K562 (cell line): Measurements from ENCODE around the gene MYRIP. TPM values are rescaled to one million over a fixed set of nuclear protein-coding genes. Genes with fewer than 3 reads are reported as not detected.
A peak's percentile ranks its signal among the peaks of the same experiment; 100 is the strongest.

Source experiments
- ATAC-seq: fragments of 200-7000 bp; cut with Tn5 transposase; 3 replicates; pipeline ENCODE4 v1.9.1; 2020; ENCODE audit warnings: moderate library complexity
- BruUV-seq: library from RNA; stranded (reverse); fragments of 400-500 nt; replicated peaks from 2 replicates; lab custom pipeline; 2021; lab: Mats Ljungman, UMichigan
- CTCF ChIA-PET: fragments of 300-600 bp; formaldehyde crosslinking; extraction: SDS; loops from one replicate; lab custom pipeline; 2021; ENCODE audit warnings: low intra/inter-chr PET ratio; lab: Yijun Ruan, JAX
- POLR2A ChIA-PET: fragments of 300-600, 350-650 bp; sonication (Branson Sonifier 250); formaldehyde crosslinking; extraction: SDS; loops from one replicate; lab custom pipeline; 2021; ENCODE audit warnings: antibody characterized with exemption, inconsistent platforms; lab: Yijun Ruan, JAX
- DNase-seq, 4 experiments: peaks; one replicate each; pipeline versions ENCODE4 v3.0.0 to v3.0.0-alpha.2; 2011 to 2018; ENCODE audit warnings: low spot score in 3 of 4, mixed read lengths in 3 of 4; ENCODE audit errors: extremely low read depth in 1 of 4
- FAIRE-seq: peaks from 2 replicates; lab custom pipeline; 2011; peaks lifted over from hg19 to GRCh38; lab: Jason Lieb, UNC
- H2AFZ ChIP-seq: 2 replicates; pipeline ENCODE4 v1.6.0; 2011; ENCODE audit warnings: low read depth, low read length, control low read depth, inconsistent platforms
- H3K27ac ChIP-seq: fragments of 200-600 bp; 3 replicates; pipeline ENCODE4 v1.8.0; 2011; ENCODE audit warnings: low read depth, mild to moderate bottlenecking, control low read depth, inconsistent platforms, low read length, moderate library complexity, mixed read lengths; ENCODE audit errors: extremely low read depth
- H3K27me3 ChIP-seq, 2 experiments: fragments of 300-600 bp in 1 of 2; 2 replicates in 1 of 2; 3 replicates in 1 of 2; pipeline versions ENCODE4 v1.6.0 to v1.8.0; 2011; ENCODE audit warnings: inconsistent platforms in 2 of 2, low read length in 2 of 2, mild to moderate bottlenecking in 1 of 2, mixed read lengths in 1 of 2, moderate library complexity in 1 of 2; ENCODE audit not compliant: control insufficient read depth in 2 of 2, insufficient read depth in 2 of 2
- H3K36me3 ChIP-seq: fragments of 300-600 bp; 3 replicates; pipeline ENCODE4 v1.8.0; 2011; ENCODE audit warnings: mild to moderate bottlenecking, low read length, inconsistent platforms; ENCODE audit not compliant: control insufficient read depth, insufficient read depth
- H3K4me1 ChIP-seq, 2 experiments: fragments of 200-600 bp in 1 of 2; replicated peaks in 1 of 2; 2 replicates in 1 of 2; 3 replicates in 1 of 2; pipeline versions ENCODE4 v1.5.1 to v1.8.0; 2011; ENCODE audit warnings: inconsistent platforms in 2 of 2, low read length in 2 of 2, mild to moderate bottlenecking in 1 of 2, mixed read lengths in 1 of 2, moderate library complexity in 1 of 2; ENCODE audit not compliant: control insufficient read depth in 2 of 2, insufficient read depth in 2 of 2
- H3K4me2 ChIP-seq: 2 replicates; pipeline ENCODE4 v1.6.1; 2011; ENCODE audit warnings: low read length, control low read depth, inconsistent platforms, mixed read lengths; ENCODE audit not compliant: insufficient read depth
- H3K4me3 ChIP-seq: fragments of 200-600 bp; sonication (generic), shearing (Covaris generic); 2 replicates; pipeline ENCODE4 v1.5.1; 2016; ENCODE audit warnings: control low read depth, inconsistent platforms
- H3K79me2 ChIP-seq: fragments of 200-600 bp; 3 replicates; pipeline ENCODE4 v1.8.0; 2011; ENCODE audit warnings: low read length, inconsistent platforms; ENCODE audit not compliant: control insufficient read depth, insufficient read depth
- H3K9ac ChIP-seq, 2 experiments: 2 replicates each; pipeline versions ENCODE4 v1.6.0 to v1.6.1; 2011; ENCODE audit warnings: low read depth in 2 of 2, low read length in 2 of 2, control low read depth in 1 of 2, inconsistent platforms in 1 of 2, mild to moderate bottlenecking in 1 of 2, mixed read lengths in 1 of 2; ENCODE audit not compliant: insufficient read depth in 1 of 2
- H3K9me1 ChIP-seq: one replicate; pipeline ENCODE4 v1.6.0; 2011; ENCODE audit warnings: inconsistent platforms, mild to moderate bottlenecking, low read length, moderate library complexity; ENCODE audit not compliant: control insufficient read depth, insufficient read depth
- H3K9me3 ChIP-seq: replicated peaks from 2 replicates; pipeline ENCODE4 v1.5.1; 2011; ENCODE audit warnings: low read depth, low read length, inconsistent platforms; ENCODE audit not compliant: control insufficient read depth, insufficient read depth
- H4K20me1 ChIP-seq: replicated peaks from 2 replicates; pipeline ENCODE4 v1.6.1; 2011; ENCODE audit warnings: low read length, inconsistent platforms, mixed read lengths; ENCODE audit not compliant: control insufficient read depth, insufficient read depth
- CBFA2T3 ChIP-seq: fragments of 450-650 bp; IDR thresholded peaks from 2 replicates; pipeline ENCODE4 v1.6.1; 2017
- CCAR2 ChIP-seq: fragments of 200-400 bp; formaldehyde crosslinking; IDR thresholded peaks from 2 replicates; pipeline ENCODE4 v1.6.1; 2017; ENCODE audit warnings: mild to moderate bottlenecking, low read depth, low read length
- E2F8 ChIP-seq: fragments of 450-650 bp; IDR thresholded peaks from 2 replicates; pipeline ENCODE4 v1.7.1; 2018; ENCODE audit warnings: mild to moderate bottlenecking, low read depth; ENCODE audit not compliant: partially characterized antibody
- ESRRA ChIP-seq: fragments of 450-650 bp; IDR thresholded peaks from 2 replicates; pipeline ENCODE4 v1.6.1; 2014; ENCODE audit warnings: low read depth, mild to moderate bottlenecking, moderate library complexity, borderline replicate concordance
- FOXO4 ChIP-seq: fragments of 450-650 bp; formaldehyde crosslinking; IDR thresholded peaks from 2 replicates; pipeline ENCODE4 v1.4.0; 2020; ENCODE audit warnings: mild to moderate bottlenecking, moderate library complexity
- GTF2B ChIP-seq: IDR thresholded peaks from 2 replicates; pipeline ENCODE4 v1.6.1; 2011; ENCODE audit not compliant: insufficient read length; ENCODE audit errors: extremely low read depth
- GTF2F1 ChIP-seq: IDR thresholded peaks from 2 replicates; pipeline ENCODE4 v1.6.1; 2011; ENCODE audit warnings: low read depth, low read length, improper control_type of control experiment
- LARP7 ChIP-seq: fragments of 450-650 bp; IDR thresholded peaks from 2 replicates; pipeline ENCODE4 v1.6.1; 2016
- NCOA4 ChIP-seq: fragments of 450-650 bp; IDR thresholded peaks from 2 replicates; pipeline ENCODE4 v1.6.1; 2018; ENCODE audit warnings: mild to moderate bottlenecking; ENCODE audit not compliant: partially characterized antibody
- POLR2G ChIP-seq: fragments of 200-400 bp; formaldehyde crosslinking; IDR thresholded peaks from 2 replicates; pipeline ENCODE4 v1.6.1; 2017; ENCODE audit warnings: low read depth, mild to moderate bottlenecking, antibody characterized with exemption, low read length, moderate library complexity
- RCOR1 ChIP-seq, 2 experiments: IDR thresholded peaks; 2 replicates each; pipeline ENCODE4 v1.6.1; 2012; ENCODE audit warnings: low read depth in 2 of 2, low read length in 2 of 2, borderline replicate concordance in 1 of 2, improper control_type of control experiment in 1 of 2
- SMAD1 ChIP-seq: fragments of 150-350 bp; IDR thresholded peaks from 2 replicates; pipeline ENCODE4 v1.6.1; 2014; ENCODE audit warnings: low read length, low read depth; ENCODE audit not compliant: partially characterized antibody
- SMARCE1 ChIP-seq: fragments of 450-650 bp; IDR thresholded peaks from 2 replicates; pipeline ENCODE4 v1.7.1; 2016; ENCODE audit warnings: mild to moderate bottlenecking
- ZNF217 ChIP-seq: sonication (generic); formaldehyde crosslinking; IDR thresholded peaks from 2 replicates; pipeline ENCODE4 v1.8.0; 2022; ENCODE audit warnings: mild to moderate bottlenecking, missing genetic modification reagents
- ZNF76 ChIP-seq: fragments of 250-450 bp; sonication (Bioruptor Pico); IDR thresholded peaks from 2 replicates; pipeline ENCODE4 v1.4.0; 2020; ENCODE audit warnings: mild to moderate bottlenecking, moderate library complexity, borderline replicate concordance
- WGBS: fragments of 100-300 bp; shearing (Covaris generic); methylation state at CpG from one replicate; pipeline ENCODE4 v1.1.6; 2016; ENCODE audit warnings: low coverage, mixed read lengths; ENCODE audit not compliant: insufficient coverage; ENCODE audit errors: missing lambda C conversion rate; 5-methylcytosine and 5-hydroxymethylcytosine counted together
- in situ Hi-C: fragments of 300-500 bp; cut with MboI; formaldehyde crosslinking; loops from 4 replicates; pipeline ENCODE4 v1.15.0; 2018; ENCODE audit warnings: inconsistent platforms, mixed read lengths
- intact Hi-C: fragments of 100-400 bp; cut with micrococcal nuclease; formaldehyde crosslinking; loops from 2 replicates; pipeline ENCODE4 v1.14.2; 2022
- polyA plus RNA-seq, 8 experiments: library from polyadenylated mRNA; depleted of rRNA in 4 of 8; stranded (reverse) in 5 of 8; unstranded in 3 of 8; fragments of >200 nt; fragmentation: Nextera tagmentation in 2 of 8; fragmentation: Illumina TruSeq in 1 of 8; extraction: Ambion mirVana in 2 of 8; extraction: Trizol in 1 of 8; gene quantifications; 2 replicates each; pipeline versions ENCODE4 v1.2.1 to v1.2.3, GENCODE V29; 2011 to 2014; ENCODE audit warnings: inconsistent platforms in 1 of 8, missing spikeins in 1 of 8
- total RNA-seq, 7 experiments: library from RNA; depleted of rRNA in 6 of 7; stranded (reverse); fragments of >200 nt in 6 of 7; fragmentation: Illumina TruSeq in 2 of 7; extraction: Trizol in 2 of 7; gene quantifications; 2 replicates each; pipeline versions ENCODE4 v1.2.1 to v1.2.3, GENCODE V29; 2011 to 2021; ENCODE audit warnings: low replicate concordance in 1 of 7

Gene MYRIP
- total and polyA plus RNA-seq, 9 of the 15 experiments (the other 6 are each of a cell fraction or from before 2014, with no cell fraction given) = 0.03 to 0.12 TPM; not detected in 7

GRCh38 chr3:40022297-40022827, 213.0 kb downstream of the MYRIP start:
- in situ Hi-C loops = no loop called here
- ATAC-seq = no peak
- Histone ChIP-seq H3K4me3 (no peak overlapping the region), H3K4me2 (no peak overlapping the region), H3K9me3 (no peaks in the 10 kb centered on the region), H3K27ac (no peak overlapping the region), H3K9ac (no peak overlapping the region), H3K9me1 (no peaks in the 10 kb centered on the region), H4K20me1 (no peaks in the 10 kb centered on the region), H3K36me3 (no peaks in the 10 kb centered on the region), H3K27me3 (no peaks in the 10 kb centered on the region), H2AFZ (no peak overlapping the region), H3K4me1 (no peaks in the 10 kb centered on the region), H3K79me2 (no peaks in the 10 kb centered on the region)
- DNase-seq = no peak
- ChIA-PET CTCF (no interaction called here), POLR2A (no interaction called here)
- FAIRE-seq = peak; percentile 44
- BruUV-seq = no TSS peak
- WGBS = 0% methylated on average over 4 of the region's 4 CpGs
- intact Hi-C loops = no loop called here
- no peak for TF ChIP-seq SMARCE1
- no peak for TF ChIP-seq FOXO4
- no peak for TF ChIP-seq E2F8
- no peak for TF ChIP-seq NCOA4
- no peak for TF ChIP-seq POLR2G
- no peak for TF ChIP-seq SMAD1
- no peak for TF ChIP-seq ZNF217 (CRISPR knock-in tag)
- no peak for TF ChIP-seq ESRRA
- no peak for TF ChIP-seq LARP7
- TF ChIP-seq ZNF76 (CRISPR knock-in tag) = no peak
- TF ChIP-seq RCOR1 (IDR thresholded peaks at IDR 0.05; ENCODE audit: borderline replicate concordance in 1 of 2, low read depth in 2 of 2, low read length in 2 of 2) = no peak
- no peak for TF ChIP-seq GTF2B
- no peak for TF ChIP-seq GTF2F1
- no peak for TF ChIP-seq CBFA2T3
- TF ChIP-seq CCAR2 = no peak
